Endometrial microvascular endothelial cells (primary cell): Measurements from ENCODE around the gene LRIG1. TPM values are rescaled to one million over a fixed set of nuclear protein-coding genes. Genes with fewer than 3 reads are reported as not detected.

ENCODE experiments used
- in situ Hi-C: cut with HindIII; loops from 2 replicates; pipeline ENCODE4 v1.10.0; 2017; ENCODE audit warnings: low sequenced_read_pairs, low pct_unique_long_range_greater_than_20kb; ENCODE audit errors: inconsistent ontology term
- total RNA-seq: library from RNA; depleted of rRNA; stranded (reverse); fragments of >200 nt; gene quantifications from one replicate; pipeline ENCODE4 v1.2.3, GENCODE V29; 2015; ENCODE audit errors: inconsistent ontology term

The LRIG1 gene
- total RNA-seq, 1 donor from 2014 or later: 8.3 TPM

DNA sequence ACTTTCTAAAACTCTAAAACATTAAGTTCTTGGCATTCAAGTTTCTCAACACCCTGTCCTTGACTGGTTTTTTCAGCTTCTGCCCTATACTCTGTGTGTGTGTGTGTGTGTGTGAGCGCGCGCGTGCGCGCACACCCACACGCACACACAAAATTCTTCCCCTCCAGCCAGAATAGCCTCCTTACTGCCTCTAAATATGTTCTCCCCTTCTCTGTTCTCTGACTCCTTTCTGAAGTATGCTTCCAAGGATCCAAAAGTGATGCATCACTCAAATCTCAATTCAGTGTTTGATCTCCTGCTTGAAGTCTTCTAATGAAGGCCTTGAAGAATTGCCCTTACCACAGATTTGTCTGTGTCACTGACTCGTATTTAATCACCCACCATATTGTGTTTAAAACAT, 150.2 kb downstream of the LRIG1 start:
- in situ Hi-C loops: no loop called here

DNA sequence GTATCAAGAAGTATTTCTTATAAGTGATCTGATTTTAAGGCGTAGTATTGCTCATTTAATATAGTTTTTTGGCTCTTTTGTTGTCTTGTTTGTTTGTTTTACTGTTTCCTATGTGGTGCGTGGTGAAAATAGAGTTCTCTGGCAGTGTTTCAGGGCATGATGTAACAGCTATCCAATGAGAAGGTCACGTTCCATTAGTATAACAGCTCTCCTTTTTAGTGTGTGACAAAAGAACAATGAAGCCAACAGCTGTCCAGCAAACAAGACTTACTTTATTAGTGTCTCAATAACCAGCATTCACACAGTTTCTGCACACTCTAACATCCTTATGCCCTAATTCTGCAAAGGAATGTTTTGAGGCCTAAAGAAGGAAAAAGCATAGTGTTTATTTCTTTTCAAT, 152.1 kb downstream of the LRIG1 start:
- in situ Hi-C loops: no loop called here

DNA sequence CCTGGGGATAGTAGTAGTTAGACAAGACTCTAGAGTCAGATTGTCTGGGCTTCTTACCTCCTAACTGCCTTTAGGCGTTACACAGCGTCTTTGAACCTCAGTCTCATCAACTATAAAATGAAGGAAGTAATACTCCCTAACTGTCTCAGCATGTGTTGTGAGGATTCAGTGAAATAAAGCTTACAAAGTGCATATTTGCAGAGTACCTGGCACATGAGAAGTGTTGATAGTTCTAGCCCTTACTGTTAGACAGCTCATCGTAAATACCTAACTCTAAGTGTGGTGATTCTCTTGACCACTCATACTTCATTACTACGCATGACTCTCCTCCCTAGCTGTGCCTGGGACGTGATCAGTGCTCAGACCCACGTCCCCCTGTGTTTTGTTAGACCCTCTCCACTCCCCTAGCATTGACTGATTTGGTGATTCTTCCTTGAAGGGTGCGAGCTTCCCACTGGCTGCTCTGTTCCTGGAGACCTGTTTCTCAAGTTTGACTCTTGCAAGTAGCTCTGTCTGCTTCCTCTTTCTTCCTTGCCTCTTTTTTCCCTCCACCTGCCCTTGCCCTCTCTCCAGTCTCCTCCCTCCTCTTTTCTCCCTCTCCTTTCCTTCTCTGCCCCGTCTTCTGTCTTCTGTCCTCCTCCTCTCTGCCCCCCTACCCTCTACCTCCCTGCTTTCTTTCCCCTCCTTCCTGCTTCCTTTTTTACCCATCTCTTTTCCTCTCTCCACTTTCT, 155.8 kb downstream of the LRIG1 start:
- in situ Hi-C loops: no loop called here

DNA sequence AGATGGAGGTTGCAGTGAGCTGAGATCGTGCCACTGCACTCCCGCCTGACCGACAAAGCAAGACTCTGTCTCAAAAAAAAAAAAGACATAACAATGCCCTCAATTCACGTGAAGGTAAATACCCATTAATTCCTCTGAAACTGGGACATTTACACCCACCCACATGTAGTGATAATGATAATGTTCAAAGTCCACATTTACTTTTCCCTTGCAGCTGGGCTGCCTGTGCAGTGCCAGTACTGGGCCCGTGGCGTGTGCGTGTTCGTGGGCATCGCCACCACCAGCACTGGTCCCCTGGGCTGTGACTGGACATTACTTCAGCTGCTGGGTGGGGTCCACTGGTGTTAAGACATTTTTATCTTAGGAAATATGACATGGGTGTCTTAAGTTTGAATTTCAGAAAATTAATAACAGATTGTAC, 156.4 kb downstream of the LRIG1 start:
- in situ Hi-C loops: no loop called here

DNA sequence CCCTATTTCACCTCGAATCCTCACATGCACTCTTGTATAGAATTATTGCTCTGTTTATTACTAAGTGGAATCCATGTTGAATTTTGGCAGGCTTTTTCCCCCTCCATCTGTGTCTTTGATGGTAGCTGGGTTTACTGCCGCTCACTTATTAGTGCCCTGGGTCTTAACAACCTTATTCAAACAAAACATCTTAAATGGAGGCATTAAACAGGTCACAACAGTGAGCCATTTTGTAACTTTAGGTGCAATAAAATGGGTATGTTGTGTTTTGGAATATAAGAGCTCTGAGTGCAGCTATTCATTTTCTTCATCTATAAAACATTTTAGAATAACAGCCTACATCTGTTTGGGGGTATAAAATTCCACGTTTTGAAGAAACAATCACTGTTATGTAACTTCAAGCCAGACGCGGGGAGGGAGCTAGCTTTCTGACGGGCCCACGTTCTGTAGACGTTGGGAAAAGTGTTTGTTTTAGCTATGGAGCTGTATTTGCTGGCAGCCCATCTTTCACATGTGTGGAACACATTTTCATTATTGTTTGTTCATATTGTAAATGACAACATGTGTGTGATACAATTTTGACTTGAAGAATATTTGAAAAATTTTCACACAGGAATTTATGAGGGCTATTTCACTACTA, 158.0 kb downstream of the LRIG1 start:
- in situ Hi-C loops: no loop called here

DNA sequence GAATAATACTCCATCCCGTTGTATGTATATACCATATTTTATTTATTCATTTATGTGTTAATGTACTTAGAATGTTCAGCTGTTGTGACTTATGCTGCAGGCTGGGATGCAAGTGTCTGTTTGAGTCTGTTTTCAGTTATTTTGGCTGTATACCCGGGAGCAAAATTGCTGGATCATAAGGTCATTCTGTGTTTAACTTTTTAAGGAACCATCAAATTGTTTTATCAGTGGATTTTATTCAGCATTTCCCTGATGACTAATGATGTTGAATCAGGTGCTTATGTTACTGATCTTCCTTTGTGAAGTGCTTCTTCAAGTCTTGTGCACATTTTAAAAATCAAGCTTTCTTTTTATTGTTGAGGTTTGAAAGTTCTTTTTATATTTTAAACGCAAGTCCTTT, 161.9 kb downstream of the LRIG1 start:
- in situ Hi-C loops: no loop called here

DNA sequence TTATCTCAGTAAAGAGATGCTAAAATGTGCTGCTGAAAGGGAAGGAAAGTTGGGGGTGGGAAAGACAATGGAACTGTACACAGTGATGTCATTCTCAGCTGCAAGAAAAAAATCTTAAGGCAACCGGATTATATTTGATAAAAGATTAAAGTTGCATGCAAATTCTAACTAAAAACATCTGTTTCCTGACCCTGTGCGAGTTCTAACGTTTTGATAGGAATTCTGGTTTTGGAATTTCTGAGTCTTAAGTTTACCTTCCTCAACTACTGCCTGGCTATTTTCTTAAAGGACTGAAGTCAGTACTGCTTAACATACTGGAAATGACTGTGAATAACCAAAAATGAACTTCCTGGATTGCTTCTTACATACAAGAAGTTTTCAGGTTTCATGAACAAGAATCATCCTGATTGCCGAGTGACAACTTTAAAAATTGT, 164.5 kb downstream of the LRIG1 start:
- in situ Hi-C loops: no loop called here

DNA sequence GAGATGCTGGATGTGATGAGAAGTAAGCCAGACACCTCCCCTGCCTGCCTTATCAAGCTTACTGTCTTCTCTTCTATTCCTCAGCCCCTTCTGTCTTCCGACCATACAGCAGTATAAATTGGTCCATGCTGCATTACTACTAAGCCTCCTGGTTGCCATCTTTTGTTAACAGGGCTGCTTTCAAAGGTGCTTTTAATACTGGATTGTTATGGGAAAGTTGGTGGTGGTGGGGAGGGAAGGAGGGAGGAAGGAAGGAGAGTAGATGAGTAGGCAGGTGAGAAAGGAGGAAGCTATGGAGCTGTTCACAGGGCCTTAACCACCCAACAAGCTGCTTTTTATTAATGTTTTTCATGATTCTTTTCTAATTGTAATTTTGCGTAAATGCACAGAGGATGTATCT, 165.2 kb downstream of the LRIG1 start:
- in situ Hi-C loops: no loop called here
